ENCODE results near the gene ZBTB40. TPM values are rescaled to one million over a fixed set of nuclear protein-coding genes. Genes with fewer than 3 reads are reported as not detected.

ZBTB40 gene
- total and polyA plus RNA-seq, 2 of the 13 experiments (the other 11 are each of a cell fraction or from before 2014, with no cell fraction given): 8.8 to 16.5 TPM

DNA sequence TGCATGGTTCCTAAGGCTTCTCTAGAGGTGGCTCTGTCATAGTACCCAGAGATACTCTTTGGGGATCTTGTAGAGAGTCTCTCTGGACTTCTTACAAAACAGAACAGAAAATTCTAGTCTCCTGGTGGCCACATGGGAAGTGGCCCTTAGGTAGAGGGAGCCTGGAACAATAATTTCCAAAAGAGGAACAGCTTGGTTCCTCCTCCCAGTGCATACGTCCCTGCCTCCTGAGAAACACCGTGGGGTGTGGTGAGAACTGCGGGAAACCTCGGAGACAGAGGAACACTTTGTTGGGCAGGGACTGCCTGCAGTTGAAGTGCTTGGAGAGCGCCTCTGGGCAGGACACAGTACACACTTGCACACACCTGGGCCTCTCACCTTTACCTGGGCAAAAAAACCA, 72.8 kb downstream of the ZBTB40 start:
- Histone ChIP-seq H2AFZ (ENCODE audit: low read length) (no peak overlapping the region), H3K9me3 (ENCODE audit: low read length) (no peaks in the 10 kb centered on the region), H4K20me1 (ENCODE audit: insufficient read depth, low read length) (no peaks in the 10 kb centered on the region), H3K36me3 (replicated peaks in 1 of 2; ENCODE audit: control insufficient read depth in 1 of 2, insufficient read depth in 2 of 2, low read length in 2 of 2) (peaks cover 24 to 68% of the 10 kb centered on the region in 2 experiments), H3K9ac (ENCODE audit: insufficient read depth, low read depth, low read length) (no peak overlapping the region), H3K4me2 (ENCODE audit: low read depth, low read length) (no peak overlapping the region), H3K27ac (ENCODE audit: extremely low read length, insufficient read depth, low read length) (no peak overlapping the region), H3K79me2 (ENCODE audit: insufficient read depth, low read length) (no peaks in the 10 kb centered on the region), H3K4me1 (ENCODE audit: insufficient read depth, low read length) (no peaks in the 10 kb centered on the region), H3K4me3 (replicated peaks in 1 of 3; ENCODE audit: insufficient read depth in 1 of 3, low read depth in 2 of 3, low read length in 3 of 3) (no peak overlapping the region), H3K27me3 (ENCODE audit: control insufficient read depth in 1 of 2, insufficient read depth in 2 of 2, low read length in 2 of 2) (no peaks in the 10 kb centered on the region)
- WGBS (ENCODE audit: low lambda C conversion rate): 96% methylated on average over 5 of the region's 5 CpGs
- FAIRE-seq (no peak), DNase-seq (ENCODE audit: low spot score) (no peak), ATAC-seq (no peak)
- TF ChIP-seq HHEX (CRISPR knock-in tag; IDR thresholded peaks at IDR 0.05) (no peak), ATF7-NPFF (CRISPR knock-in tag; IDR thresholded peaks at IDR 0.05; ENCODE audit: low read depth) (no peak), SIX4 (CRISPR knock-in tag; IDR thresholded peaks at IDR 0.05) (no peak), MAF1 (CRISPR knock-in tag; IDR thresholded peaks at IDR 0.05; ENCODE audit: borderline replicate concordance) (no peak), STAG1 (CRISPR knock-in tag; IDR thresholded peaks at IDR 0.05) (no peak), MATR3 (CRISPR knock-in tag; IDR thresholded peaks at IDR 0.05) (no peak), ZNF839 (CRISPR knock-in tag; IDR thresholded peaks at IDR 0.05; ENCODE audit: borderline replicate concordance) (no peak), ZKSCAN8 (CRISPR knock-in tag; IDR thresholded peaks at IDR 0.05; ENCODE audit: borderline replicate concordance) (no peak), ZNF616 (CRISPR knock-in tag; IDR thresholded peaks at IDR 0.05; ENCODE audit: low read depth) (no peak), PRPF4 (IDR thresholded peaks at IDR 0.05; ENCODE audit: low read depth, low read length, poor library complexity, severe bottlenecking) (no peak), HNRNPL (IDR thresholded peaks at IDR 0.05; ENCODE audit: low read depth, low read length) (no peak), NFATC3 (CRISPR knock-in tag; IDR thresholded peaks at IDR 0.05) (no peak), PLRG1 (conservative IDR thresholded peaks at IDR 0.05) (no peak), KAT2B (IDR thresholded peaks at IDR 0.05; ENCODE audit: borderline replicate concordance, low read depth, low read length) (no peak)
- TF ChIP-seq, protein P1, sequence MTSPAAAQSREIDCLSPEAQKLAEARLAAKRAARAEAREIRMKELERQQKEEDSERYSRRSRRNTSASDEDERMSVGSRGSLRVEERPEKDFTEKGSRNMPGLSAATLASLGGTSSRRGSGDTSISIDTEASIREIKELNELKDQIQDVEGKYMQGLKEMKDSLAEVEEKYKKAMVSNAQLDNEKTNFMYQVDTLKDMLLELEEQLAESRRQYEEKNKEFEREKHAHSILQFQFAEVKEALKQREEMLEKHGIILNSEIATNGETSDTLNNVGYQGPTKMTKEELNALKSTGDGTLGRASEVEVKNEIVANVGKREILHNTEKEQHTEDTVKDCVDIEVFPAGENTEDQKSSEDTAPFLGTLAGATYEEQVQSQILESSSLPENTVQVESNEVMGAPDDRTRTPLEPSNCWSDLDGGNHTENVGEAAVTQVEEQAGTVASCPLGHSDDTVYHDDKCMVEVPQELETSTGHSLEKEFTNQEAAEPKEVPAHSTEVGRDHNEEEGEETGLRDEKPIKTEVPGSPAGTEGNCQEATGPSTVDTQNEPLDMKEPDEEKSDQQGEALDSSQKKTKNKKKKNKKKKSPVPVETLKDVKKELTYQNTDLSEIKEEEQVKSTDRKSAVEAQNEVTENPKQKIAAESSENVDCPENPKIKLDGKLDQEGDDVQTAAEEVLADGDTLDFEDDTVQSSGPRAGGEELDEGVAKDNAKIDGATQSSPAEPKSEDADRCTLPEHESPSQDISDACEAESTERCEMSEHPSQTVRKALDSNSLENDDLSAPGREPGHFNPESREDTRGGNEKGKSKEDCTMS (CRISPR knock-in tag; conservative IDR thresholded peaks at IDR 0.05): no peak
- TF ChIP-seq, protein P2, sequence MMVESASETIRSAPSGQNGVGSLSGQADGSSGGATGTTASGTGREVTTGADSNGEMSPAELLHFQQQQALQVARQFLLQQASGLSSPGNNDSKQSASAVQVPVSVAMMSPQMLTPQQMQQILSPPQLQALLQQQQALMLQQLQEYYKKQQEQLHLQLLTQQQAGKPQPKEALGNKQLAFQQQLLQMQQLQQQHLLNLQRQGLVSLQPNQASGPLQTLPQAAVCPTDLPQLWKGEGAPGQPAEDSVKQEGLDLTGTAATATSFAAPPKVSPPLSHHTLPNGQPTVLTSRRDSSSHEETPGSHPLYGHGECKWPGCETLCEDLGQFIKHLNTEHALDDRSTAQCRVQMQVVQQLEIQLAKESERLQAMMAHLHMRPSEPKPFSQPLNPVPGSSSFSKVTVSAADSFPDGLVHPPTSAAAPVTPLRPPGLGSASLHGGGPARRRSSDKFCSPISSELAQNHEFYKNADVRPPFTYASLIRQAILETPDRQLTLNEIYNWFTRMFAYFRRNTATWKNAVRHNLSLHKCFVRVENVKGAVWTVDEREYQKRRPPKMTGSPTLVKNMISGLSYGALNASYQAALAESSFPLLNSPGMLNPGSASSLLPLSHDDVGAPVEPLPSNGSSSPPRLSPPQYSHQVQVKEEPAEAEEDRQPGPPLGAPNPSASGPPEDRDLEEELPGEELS (CRISPR knock-in tag; IDR thresholded peaks at IDR 0.05): no peak
- TF ChIP-seq, protein P3, sequence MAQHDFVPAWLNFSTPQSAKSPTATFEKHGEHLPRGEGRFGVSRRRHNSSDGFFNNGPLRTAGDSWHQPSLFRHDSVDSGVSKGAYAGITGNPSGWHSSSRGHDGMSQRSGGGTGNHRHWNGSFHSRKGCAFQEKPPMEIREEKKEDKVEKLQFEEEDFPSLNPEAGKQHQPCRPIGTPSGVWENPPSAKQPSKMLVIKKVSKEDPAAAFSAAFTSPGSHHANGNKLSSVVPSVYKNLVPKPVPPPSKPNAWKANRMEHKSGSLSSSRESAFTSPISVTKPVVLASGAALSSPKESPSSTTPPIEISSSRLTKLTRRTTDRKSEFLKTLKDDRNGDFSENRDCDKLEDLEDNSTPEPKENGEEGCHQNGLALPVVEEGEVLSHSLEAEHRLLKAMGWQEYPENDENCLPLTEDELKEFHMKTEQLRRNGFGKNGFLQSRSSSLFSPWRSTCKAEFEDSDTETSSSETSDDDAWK (CRISPR knock-in tag; IDR thresholded peaks at IDR 0.05): no peak
- in situ Hi-C loops (cut with HindIII; ENCODE audit: extremely low pct_ligation_motif_present, low pct_unique_long_range_greater_than_20kb) (no loop called here), intact Hi-C loops (cut with micrococcal nuclease; ENCODE audit: unreplicated experiment) (no loop called here)
- BruUV-seq (replicated peaks): no TSS peak
- CTCF ChIA-PET (ENCODE audit: low intra/inter-chr PET ratio, low total read pairs): no interaction called here
- POLR2A ChIA-PET: no interaction called here

Data from HepG2 (cell line).